HG02981 (cell line): ENCODE results near the gene CDC25A.

Experiments
- ATAC-seq: cut with Tn5 transposase; IDR thresholded peaks from one replicate; pipeline ENCODE4 v1.9.1; 2021; ENCODE audit warnings: mild to moderate bottlenecking, moderate library complexity; ENCODE audit not compliant: unreplicated experiment

Gene CDC25A

DNA sequence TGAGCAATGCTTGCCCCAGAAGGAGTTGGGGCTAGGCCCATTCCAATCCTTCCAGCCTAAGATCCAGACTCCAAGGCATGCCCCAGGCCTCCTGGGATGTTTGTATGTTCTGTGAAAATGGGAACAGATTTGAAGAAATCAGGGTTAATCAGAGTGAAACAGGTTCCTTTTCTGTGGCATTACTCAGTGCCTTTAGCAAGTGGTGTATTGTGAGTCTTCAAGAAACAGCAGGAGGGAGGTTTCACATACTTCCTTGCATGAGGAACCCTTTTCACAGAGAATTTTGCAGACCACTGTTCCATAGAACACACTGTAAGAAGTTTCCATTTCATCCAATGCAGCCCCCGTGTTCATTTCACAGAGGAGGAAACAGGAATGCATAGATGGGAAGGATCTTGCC lies 8.4 kb upstream of the CDC25A start:
- ATAC-seq, result no peak

DNA sequence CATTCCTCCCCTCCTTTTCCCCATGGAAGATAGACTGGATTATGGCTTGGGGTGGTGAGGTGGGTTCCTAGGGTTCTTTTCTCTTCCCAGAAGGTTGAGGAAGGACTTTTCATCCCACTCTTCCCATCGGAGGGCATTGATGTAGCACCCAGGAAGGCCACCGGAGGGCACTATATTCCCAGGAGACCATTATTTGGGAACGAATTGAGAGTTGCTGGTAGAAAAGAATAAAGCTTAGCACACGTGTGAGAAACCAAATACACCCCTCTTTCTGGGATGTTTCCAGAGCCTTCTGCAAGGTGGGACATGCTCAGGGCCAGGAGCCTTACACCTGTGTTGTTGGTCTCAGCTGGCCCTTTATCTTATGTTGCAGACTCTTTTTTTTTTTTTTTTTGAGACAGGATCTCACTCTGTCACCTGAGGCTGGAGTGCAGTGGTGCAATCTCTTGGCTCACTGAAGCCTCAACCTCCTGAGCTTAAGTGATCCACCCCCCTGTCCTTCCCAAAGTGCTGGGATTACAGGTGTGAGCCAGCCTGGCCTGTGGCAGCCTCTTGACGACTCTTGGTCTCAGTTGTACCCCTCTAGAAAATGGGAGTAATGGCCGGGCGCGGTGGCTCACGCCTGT lies 6.3 kb upstream of the CDC25A start:
- no peak for ATAC-seq

- no peak for ATAC-seq
Measured at GRCh38 chr3:48190911-48191310, 2.7 kb upstream of the CDC25A start.

DNA sequence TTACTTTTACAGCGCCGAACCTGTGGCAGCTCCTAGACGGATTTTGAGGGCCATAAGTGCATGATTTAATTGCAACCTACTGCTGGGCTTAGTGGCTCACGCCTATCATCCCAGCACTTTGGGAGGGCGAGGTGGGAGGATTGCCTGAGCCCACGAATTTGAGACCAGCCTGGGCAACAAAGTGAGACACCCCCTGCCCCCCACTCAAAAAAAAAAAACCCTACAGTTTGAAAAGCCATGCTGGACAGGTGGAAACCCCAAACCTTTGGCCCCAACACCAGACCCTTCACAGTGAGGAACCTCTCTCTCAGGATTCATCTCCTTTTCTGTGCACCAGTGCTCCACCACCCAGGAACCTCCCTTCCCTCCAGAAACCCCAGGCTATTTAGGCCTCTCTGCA lies 1.1 kb upstream of the CDC25A start:
- ATAC-seq, result no peak

- ATAC-seq, result peak; percentile 21
Measured at GRCh38 chr3:48187579-48188265, 495 bp downstream of the CDC25A start.

DNA sequence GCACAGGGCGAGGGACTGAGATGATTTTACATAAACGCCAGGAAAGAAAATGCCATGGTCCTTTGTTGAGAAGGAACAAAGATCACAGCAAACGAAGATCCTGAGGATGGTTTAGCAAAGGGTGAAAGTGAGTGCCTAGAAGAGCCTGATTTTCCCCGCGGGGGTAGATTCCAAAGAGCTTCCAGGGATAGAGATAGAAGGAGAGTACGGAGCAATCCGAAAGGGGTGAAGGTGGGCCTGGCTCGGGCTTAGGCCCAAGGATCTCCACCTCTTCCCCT lies 977 bp downstream of the CDC25A start:
- no peak for ATAC-seq

- ATAC-seq, result no peak
Measured at GRCh38 chr3:48186631-48187300, 1.5 kb downstream of the CDC25A start.

GRCh38 chr3:48185129-48185528 lies 3.1 kb downstream of the CDC25A start:
- no peak for ATAC-seq

- ATAC-seq, result no peak
Measured at GRCh38 chr3:48184299-48184698, 3.9 kb downstream of the CDC25A start.

DNA sequence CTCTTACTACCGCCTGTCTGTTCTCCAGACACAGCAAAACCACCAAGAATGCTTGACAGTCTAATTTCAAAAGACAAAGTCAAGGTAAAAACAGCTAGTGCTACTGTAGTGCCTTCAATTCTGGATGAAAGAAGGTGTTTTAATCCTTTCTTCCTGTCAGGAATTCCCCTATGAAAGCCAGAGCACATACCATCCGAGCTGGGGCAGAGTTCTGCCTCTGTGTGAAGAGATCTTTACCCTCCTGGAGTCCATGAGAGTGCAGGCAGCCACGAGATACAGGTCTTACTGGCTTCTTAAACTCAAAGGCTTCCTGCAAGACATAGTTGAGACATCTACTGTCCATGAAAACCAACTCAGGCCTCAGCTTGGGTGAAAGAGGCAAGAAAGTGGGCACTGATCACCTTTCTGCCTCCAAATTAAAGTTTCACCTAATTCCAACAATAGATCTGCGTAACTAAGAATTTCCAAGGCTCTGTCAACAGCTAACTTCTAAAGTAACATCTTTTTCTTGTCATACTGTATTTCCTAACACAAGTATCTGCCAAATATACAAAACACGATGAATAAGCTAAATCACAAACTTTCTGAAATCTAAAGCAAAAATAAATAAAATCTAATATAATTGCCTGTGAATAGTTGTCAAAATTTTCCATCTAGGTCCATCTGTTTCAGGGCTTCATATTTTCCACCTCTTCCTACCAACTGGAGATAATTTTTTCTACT lies 7.5 kb downstream of the CDC25A start:
- no peak for ATAC-seq

- ATAC-seq, result no peak
Measured at GRCh38 chr3:48180021-48180420, 8.2 kb downstream of the CDC25A start.

- no peak for ATAC-seq
Measured at GRCh38 chr3:48178072-48178471, 10.1 kb downstream of the CDC25A start.

- no peak for ATAC-seq
Measured at GRCh38 chr3:48157950-48158376, 30.3 kb downstream of the CDC25A start.

DNA sequence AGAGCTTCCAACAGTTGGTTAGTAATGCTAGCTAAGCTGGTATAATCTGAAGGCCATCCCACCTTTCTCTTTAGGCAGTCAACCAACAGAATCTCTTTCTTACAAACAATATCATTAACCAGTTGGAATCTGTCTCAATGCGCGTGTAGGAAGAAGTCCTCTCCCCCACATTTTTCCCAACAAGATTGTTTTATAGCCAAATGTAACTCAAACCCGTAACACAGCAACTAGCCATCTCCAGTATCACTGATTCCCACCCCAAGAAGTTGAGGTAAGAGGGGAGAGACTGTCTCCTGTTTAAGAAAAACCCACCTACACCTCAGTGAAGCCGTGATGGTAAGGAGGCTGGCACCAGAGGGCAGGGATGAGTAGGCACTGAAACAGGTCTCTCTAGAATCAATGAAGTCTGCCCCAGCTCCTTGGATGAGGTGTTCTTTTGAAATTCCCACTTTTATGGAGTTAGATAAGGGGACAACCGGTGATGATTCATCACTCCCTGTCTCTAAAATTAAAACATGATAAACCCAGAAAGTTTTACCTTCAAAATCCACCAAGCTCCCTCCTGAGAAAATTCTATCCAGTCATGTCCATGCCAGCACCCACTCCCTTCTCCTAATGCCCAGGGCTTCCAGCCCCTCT lies 30.9 kb downstream of the CDC25A start:
- ATAC-seq, result no peak

GRCh38 chr3:48156163-48156562 lies 32.1 kb downstream of the CDC25A start:
- ATAC-seq, result no peak

- no peak for ATAC-seq
Measured at GRCh38 chr3:48155122-48155521, 33.1 kb downstream of the CDC25A start.

GRCh38 chr3:48151807-48152427 lies 36.3 kb downstream of the CDC25A start:
- ATAC-seq, result no peak

GRCh38 chr3:48151058-48151806 lies 37.0 kb downstream of the CDC25A start:
- no peak for ATAC-seq

- no peak for ATAC-seq
Measured at GRCh38 chr3:48143992-48144391, 44.2 kb downstream of the CDC25A start.

DNA sequence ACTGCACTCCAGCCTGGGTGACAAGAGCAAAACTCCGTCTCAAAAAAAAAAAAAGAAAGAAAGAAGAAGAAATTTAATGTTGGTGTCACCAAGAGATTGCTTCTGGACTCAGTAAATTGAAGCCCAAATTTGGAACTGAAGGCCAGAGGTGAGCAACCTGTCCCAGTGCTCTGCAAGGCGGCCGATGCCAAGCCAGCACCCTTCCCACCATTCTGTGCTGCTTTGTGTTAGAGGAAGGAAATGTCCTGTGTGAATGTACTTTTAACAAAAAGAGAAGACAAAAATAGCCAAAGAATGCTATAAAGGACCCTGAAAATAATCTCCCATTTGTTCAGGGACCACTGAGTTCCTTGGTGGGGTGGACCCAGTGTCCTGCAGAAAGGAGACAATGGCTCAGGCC lies 44.6 kb downstream of the CDC25A start:
- ATAC-seq, result no peak
